Measurements from ENCODE around the gene FOXI3.

FOXI3 gene

DNA sequence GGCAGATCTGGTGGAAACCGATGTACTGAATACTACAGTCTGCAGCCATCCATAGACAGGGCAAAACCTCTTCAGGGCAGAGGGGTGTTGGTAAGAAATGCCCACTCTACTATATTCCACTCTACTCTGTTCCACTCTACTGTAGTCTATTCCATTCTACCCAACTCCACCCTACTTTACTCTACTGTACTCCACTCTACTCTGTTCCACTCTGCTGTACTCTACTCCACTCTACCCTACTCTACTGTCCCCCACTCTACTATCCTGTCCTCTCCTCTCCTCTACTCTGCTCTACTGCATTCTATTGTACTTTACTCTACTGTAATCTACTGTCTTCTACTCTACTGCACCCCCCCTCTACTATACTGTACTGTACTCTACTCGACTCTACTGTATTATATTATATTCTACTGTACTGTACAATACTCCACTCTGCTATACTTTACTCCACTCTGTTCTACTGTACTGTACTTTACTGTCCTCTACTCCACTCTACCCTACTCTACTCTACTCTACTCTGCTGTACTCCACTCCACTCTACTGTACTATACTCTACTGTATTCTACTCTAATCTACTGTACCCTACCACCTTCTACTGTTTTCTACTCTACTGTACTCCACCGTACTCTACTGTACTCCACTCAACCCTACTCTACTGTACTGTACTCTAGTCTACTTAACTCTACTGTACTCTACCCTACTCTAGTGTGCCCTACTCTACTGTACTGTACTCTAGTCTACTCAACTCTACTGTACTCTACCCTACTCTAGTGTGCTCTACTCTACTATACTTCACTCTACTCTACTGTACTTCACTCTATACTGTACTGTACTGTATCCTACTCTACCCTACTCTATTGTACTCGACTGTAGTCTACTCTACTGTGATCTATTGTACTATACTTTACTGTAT lies 17.0 kb upstream of the FOXI3 start:
- no peak overlapping the region for H3K9ac ChIP-seq (ENCODE audit: low read length in 5 of 5)
- H3K4me3 ChIP-seq (ENCODE audit: low read depth in 1 of 5, low read length in 5 of 5) = no peak overlapping the region
- no peaks in the 10 kb centered on the region for H3K36me3 ChIP-seq (ENCODE audit: control insufficient read depth in 5 of 5, insufficient read depth in 5 of 5, low read length in 5 of 5)
- H3K27me3 ChIP-seq (ENCODE audit: control insufficient read depth in 5 of 5, insufficient read depth in 4 of 5, low read length in 5 of 5) = peaks cover 0 to 5% (median 4%) of the 10 kb centered on the region in 5 donors
- H3K27ac ChIP-seq (ENCODE audit: low read depth, low read length) = no peak overlapping the region
- H3K9me3 ChIP-seq (ENCODE audit: control insufficient read depth in 5 of 5, low read length in 5 of 5) = peaks cover 0 to 2% (median 0%) of the 10 kb centered on the region in 5 donors
- no peaks in the 10 kb centered on the region for H3K4me1 ChIP-seq (ENCODE audit: control insufficient read depth in 5 of 5, insufficient read depth in 5 of 5, low read length in 5 of 5)

DNA sequence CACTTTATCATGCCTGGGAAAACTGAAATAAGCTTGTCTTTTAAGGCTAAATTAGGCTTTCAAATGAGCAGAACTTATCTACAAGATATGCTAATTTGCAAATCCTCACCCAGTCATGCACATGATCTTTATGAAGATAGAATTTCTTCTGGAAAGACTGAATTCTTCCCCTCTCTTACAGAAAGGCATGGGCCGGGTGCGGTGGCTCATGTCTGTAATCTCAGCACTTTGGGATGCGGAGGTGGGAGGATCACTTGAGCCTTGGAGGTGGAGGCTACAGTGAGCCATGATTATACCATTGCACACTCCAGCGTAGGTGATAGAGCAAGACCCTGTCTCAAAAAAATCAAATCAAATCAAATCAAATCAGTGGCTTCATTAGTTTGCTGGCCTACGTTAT lies 11.7 kb upstream of the FOXI3 start:
- Histone ChIP-seq H3K27me3 (ENCODE audit: control insufficient read depth in 5 of 5, insufficient read depth in 4 of 5, low read length in 5 of 5) (peaks cover 0 to 6% (median 2%) of the 10 kb centered on the region in 5 donors), H3K27ac (ENCODE audit: low read depth, low read length) (no peak overlapping the region), H3K4me1 (ENCODE audit: control insufficient read depth in 5 of 5, insufficient read depth in 5 of 5, low read length in 5 of 5) (no peaks in the 10 kb centered on the region), H3K4me3 (ENCODE audit: low read depth in 1 of 5, low read length in 5 of 5) (no peak overlapping the region), H3K36me3 (ENCODE audit: control insufficient read depth in 5 of 5, insufficient read depth in 5 of 5, low read length in 5 of 5) (no peaks in the 10 kb centered on the region), H3K9me3 (ENCODE audit: control insufficient read depth in 5 of 5, low read length in 5 of 5) (peaks cover 0 to 2% (median 0%) of the 10 kb centered on the region in 5 donors), H3K9ac (ENCODE audit: low read length in 5 of 5) (no peak overlapping the region)

DNA sequence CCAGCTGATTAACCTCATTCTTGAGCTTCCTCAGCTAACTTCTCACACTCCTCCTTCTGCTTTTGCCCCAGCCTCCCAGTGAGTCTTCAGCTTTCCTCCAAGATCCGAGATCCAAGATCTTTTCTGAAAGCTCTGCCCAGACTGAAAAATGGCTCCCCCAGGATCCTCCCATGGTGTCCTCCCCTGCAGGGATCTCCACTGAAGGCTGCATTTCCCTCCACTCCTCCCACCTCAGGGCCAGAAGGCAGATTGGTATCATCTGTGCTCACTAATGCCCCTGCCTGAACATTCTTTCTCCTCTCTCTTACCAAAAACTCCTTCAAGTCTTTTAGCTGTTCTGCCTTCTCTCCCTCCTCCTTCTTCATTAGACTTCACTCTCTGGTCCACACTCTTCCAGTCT lies 6.1 kb upstream of the FOXI3 start:
- Histone ChIP-seq H3K27ac (ENCODE audit: low read depth, low read length) (no peak overlapping the region), H3K4me3 (ENCODE audit: low read depth in 1 of 5, low read length in 5 of 5) (no peak overlapping the region), H3K9me3 (ENCODE audit: control insufficient read depth in 5 of 5, low read length in 5 of 5) (no peaks in the 10 kb centered on the region), H3K36me3 (ENCODE audit: control insufficient read depth in 5 of 5, insufficient read depth in 5 of 5, low read length in 5 of 5) (no peaks in the 10 kb centered on the region), H3K27me3 (ENCODE audit: control insufficient read depth in 5 of 5, insufficient read depth in 4 of 5, low read length in 5 of 5) (peaks cover 6 to 23% (median 13%) of the 10 kb centered on the region in 5 donors), H3K9ac (ENCODE audit: low read length in 5 of 5) (no peak overlapping the region), H3K4me1 (ENCODE audit: control insufficient read depth in 5 of 5, insufficient read depth in 5 of 5, low read length in 5 of 5) (no peaks in the 10 kb centered on the region)

DNA sequence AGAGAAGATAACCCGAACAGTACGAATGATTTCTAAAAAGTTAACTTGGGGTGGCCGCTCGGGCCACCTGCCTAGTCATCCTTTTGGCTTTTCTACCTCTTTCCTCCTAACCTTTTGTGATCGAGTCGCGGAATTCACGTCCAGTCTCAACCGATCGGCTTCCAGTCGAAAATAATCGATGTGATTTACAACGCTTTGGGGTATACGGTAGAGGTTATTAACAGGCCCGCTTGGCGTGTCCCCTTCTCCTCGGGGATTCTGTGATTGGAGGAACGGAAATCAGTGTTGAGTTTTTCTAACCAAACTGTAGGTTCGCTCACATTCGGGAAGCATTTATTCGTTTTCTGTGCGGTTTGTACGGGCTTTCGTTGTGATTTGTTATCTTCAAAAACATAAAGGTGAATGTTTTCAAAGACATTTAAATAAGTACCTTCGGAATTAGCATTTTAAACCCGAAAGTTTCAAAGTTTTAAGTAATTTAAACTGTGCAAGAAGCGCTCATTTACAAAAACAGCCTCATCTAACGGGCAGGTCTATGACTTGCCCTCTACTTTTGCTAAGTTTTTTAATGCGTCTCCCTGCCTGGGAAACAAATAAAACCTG lies 588 bp upstream of the FOXI3 start:
- no peak overlapping the region for H3K27ac ChIP-seq (ENCODE audit: low read depth, low read length)
- H3K27me3 ChIP-seq (ENCODE audit: control insufficient read depth in 5 of 5, insufficient read depth in 4 of 5, low read length in 5 of 5) = peaks cover 29 to 54% (median 35%) of the 10 kb centered on the region in 5 donors

DNA sequence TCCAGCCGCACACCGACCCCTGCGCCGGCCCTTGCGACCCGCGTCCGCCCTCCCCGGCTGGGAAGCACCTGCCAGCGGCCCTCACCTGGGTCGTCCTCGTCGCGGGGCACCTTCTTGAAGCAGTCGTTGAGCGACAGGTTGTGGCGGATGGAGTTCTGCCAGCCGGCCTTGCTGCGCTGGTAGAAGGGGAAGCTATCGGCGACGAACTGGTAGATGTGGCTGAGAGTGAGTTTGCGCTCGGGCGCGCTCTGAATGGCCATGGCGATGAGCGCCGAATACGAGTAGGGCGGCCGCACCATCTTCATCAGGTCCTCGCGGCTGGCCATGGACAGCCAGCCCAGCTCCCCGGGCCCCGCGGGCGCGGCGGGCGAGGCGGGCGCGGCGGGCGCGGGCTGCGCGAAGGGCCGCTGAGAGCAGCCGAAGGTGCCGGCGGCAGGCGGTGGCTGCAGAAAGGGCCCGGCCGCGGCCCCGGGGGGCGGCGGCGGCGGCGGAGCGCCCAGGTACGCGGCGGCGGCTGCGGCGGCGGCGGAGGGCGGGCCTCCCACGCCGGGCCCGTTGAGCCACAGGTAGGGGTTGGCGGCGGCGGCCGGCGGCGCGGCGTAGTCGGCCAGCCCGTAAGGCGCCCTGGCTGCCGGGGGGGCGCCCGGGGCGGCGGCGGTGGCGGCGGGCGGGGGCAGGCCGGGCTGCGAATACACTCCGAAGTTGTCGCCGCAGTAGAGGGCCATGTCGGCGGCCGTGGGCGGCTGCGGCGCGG lies 505 bp downstream of the FOXI3 start:
- Histone ChIP-seq H3K9ac (ENCODE audit: low read length in 5 of 5) (no peak overlapping the region), H3K4me1 (ENCODE audit: control insufficient read depth in 5 of 5, insufficient read depth in 5 of 5, low read length in 5 of 5) (peaks cover 0 to 11% (median 4%) of the 10 kb centered on the region in 5 donors), H3K36me3 (ENCODE audit: control insufficient read depth in 5 of 5, insufficient read depth in 5 of 5, low read length in 5 of 5) (no peaks in the 10 kb centered on the region), H3K27me3 (ENCODE audit: control insufficient read depth in 5 of 5, insufficient read depth in 4 of 5, low read length in 5 of 5) (peaks cover 32 to 61% (median 39%) of the 10 kb centered on the region in 5 donors), H3K4me3 (ENCODE audit: low read depth in 1 of 5, low read length in 5 of 5) (peak overlapping the region in 1 of 5 donors; percentile 44), H3K27ac (ENCODE audit: low read depth, low read length) (no peak overlapping the region), H3K9me3 (ENCODE audit: control insufficient read depth in 5 of 5, low read length in 5 of 5) (peaks cover 0 to 2% (median 0%) of the 10 kb centered on the region in 5 donors)

More for the DNA sequence above, 588 bp upstream of the FOXI3 start:
- peaks cover 0 to 11% (median 4%) of the 10 kb centered on the region in 5 donors for H3K4me1 ChIP-seq (ENCODE audit: control insufficient read depth in 5 of 5, insufficient read depth in 5 of 5, low read length in 5 of 5)
- H3K9ac ChIP-seq (ENCODE audit: low read length in 5 of 5) = no peak overlapping the region
- no peak overlapping the region for H3K4me3 ChIP-seq (ENCODE audit: low read depth in 1 of 5, low read length in 5 of 5)
- H3K9me3 ChIP-seq (ENCODE audit: control insufficient read depth in 5 of 5, low read length in 5 of 5) = peaks cover 0 to 2% (median 0%) of the 10 kb centered on the region in 5 donors
- no peaks in the 10 kb centered on the region for H3K36me3 ChIP-seq (ENCODE audit: control insufficient read depth in 5 of 5, insufficient read depth in 5 of 5, low read length in 5 of 5)

DNA sequence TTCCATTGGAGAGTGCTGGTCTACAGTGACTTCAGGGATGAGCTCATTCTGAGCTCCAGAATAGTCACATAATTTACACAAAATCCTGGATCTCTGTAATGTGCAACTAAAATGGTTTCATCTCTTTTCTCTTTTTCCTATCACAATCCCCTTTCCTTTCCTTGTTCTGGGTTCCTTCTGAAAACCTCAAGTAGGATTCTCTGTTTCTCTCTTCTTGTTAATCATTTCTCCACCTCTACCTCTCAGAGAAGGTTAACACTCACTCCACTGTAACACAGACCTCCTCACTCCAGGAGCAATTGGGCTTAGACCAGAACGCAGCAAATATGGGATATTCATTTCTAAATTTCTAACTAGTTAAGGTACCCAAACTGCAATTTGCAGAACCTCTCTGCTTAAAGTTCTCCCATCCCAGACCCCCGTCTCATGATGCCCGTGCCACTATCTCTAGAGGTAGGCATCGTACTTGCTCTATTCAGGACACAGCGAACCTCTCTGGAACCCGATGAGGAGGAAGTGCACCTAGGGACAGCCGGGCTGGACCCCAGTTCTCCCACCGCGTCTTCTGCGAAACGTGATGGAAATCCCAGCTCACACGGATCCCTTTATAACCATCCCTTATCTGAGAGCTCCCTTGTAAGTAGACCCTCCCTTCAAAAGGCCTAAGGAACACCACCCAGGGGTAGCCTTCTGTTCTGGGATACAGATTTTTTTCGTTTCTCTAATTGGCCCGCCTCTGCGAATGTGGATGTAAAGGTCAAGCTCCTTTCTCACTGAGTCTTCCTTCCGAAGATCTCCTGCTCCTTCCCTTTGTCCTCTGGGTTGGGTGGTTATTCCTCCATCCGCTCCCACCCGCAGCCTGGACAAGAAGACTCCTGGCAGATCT lies 1.3 kb downstream of the FOXI3 start:
- H3K9ac ChIP-seq (ENCODE audit: low read length in 5 of 5) = no peak overlapping the region
- H3K36me3 ChIP-seq (ENCODE audit: control insufficient read depth in 5 of 5, insufficient read depth in 5 of 5, low read length in 5 of 5) = no peaks in the 10 kb centered on the region
- peaks cover 0 to 2% (median 0%) of the 10 kb centered on the region in 5 donors for H3K9me3 ChIP-seq (ENCODE audit: control insufficient read depth in 5 of 5, low read length in 5 of 5)
- no peak overlapping the region for H3K27ac ChIP-seq (ENCODE audit: low read depth, low read length)
- peaks cover 0 to 11% (median 4%) of the 10 kb centered on the region in 5 donors for H3K4me1 ChIP-seq (ENCODE audit: control insufficient read depth in 5 of 5, insufficient read depth in 5 of 5, low read length in 5 of 5)
- H3K4me3 ChIP-seq (ENCODE audit: low read depth in 1 of 5, low read length in 5 of 5) = no peak overlapping the region
- peaks cover 36 to 64% (median 39%) of the 10 kb centered on the region in 5 donors for H3K27me3 ChIP-seq (ENCODE audit: control insufficient read depth in 5 of 5, insufficient read depth in 4 of 5, low read length in 5 of 5)

DNA sequence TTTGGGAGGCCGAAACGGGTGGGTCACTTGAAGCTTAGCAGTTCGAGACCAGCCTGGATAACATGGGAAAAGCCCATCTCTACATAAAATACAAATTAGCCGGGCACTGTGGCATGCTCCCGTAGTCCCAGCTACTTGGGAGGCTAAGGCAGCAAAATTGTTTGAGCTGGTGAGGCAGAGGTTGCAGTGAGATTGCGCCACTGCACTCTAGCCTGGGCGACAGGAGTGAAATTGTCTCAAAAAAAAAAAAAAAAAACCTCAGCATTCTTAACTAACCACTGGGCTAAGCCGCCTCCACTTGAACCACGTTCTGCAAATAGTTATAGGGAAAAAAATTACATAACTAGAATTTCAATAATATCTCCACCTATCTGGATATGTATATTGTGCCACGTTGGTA lies 2.3 kb downstream of the FOXI3 start:
- H3K27me3 ChIP-seq (ENCODE audit: control insufficient read depth in 5 of 5, insufficient read depth in 4 of 5, low read length in 5 of 5) = peaks cover 34 to 68% (median 39%) of the 10 kb centered on the region in 5 donors
- H3K4me1 ChIP-seq (ENCODE audit: control insufficient read depth in 5 of 5, insufficient read depth in 5 of 5, low read length in 5 of 5) = peaks cover 0 to 11% (median 4%) of the 10 kb centered on the region in 5 donors
- peaks cover 0 to 2% (median 0%) of the 10 kb centered on the region in 5 donors for H3K9me3 ChIP-seq (ENCODE audit: control insufficient read depth in 5 of 5, low read length in 5 of 5)
- no peak overlapping the region for H3K9ac ChIP-seq (ENCODE audit: low read length in 5 of 5)
- H3K4me3 ChIP-seq (ENCODE audit: low read depth in 1 of 5, low read length in 5 of 5) = no peak overlapping the region
- no peaks in the 10 kb centered on the region for H3K36me3 ChIP-seq (ENCODE audit: control insufficient read depth in 5 of 5, insufficient read depth in 5 of 5, low read length in 5 of 5)
- no peak overlapping the region for H3K27ac ChIP-seq (ENCODE audit: low read depth, low read length)

DNA sequence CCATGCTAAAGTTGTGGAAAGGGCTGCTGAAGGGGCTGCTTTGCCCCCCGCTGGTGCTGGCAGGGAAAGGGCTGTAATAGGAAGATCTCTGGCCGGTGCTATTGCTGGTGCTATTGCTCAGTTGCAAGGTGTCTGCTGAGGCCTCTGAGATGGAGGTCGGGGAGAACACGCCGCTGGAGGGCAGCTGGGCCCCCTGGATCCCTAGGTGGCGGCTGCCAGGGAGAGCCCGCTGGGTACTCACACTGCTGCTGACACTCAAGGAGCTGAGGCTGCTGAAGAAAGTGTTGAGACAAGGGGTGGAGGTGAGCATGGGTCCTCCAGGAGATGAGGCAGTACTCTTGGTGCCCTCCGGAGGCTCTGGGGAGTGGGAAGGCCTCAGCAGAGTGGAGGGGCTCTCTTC lies 4.2 kb downstream of the FOXI3 start:
- Histone ChIP-seq H3K27ac (ENCODE audit: low read depth, low read length) (no peak overlapping the region), H3K4me3 (ENCODE audit: low read depth in 1 of 5, low read length in 5 of 5) (no peak overlapping the region), H3K9ac (ENCODE audit: low read length in 5 of 5) (no peak overlapping the region), H3K4me1 (ENCODE audit: control insufficient read depth in 5 of 5, insufficient read depth in 5 of 5, low read length in 5 of 5) (peaks cover 0 to 11% (median 4%) of the 10 kb centered on the region in 5 donors), H3K9me3 (ENCODE audit: control insufficient read depth in 5 of 5, low read length in 5 of 5) (peaks cover 0 to 2% (median 0%) of the 10 kb centered on the region in 5 donors), H3K27me3 (ENCODE audit: control insufficient read depth in 5 of 5, insufficient read depth in 4 of 5, low read length in 5 of 5) (peaks cover 27 to 56% (median 34%) of the 10 kb centered on the region in 5 donors), H3K36me3 (ENCODE audit: control insufficient read depth in 5 of 5, insufficient read depth in 5 of 5, low read length in 5 of 5) (no peaks in the 10 kb centered on the region)

DNA sequence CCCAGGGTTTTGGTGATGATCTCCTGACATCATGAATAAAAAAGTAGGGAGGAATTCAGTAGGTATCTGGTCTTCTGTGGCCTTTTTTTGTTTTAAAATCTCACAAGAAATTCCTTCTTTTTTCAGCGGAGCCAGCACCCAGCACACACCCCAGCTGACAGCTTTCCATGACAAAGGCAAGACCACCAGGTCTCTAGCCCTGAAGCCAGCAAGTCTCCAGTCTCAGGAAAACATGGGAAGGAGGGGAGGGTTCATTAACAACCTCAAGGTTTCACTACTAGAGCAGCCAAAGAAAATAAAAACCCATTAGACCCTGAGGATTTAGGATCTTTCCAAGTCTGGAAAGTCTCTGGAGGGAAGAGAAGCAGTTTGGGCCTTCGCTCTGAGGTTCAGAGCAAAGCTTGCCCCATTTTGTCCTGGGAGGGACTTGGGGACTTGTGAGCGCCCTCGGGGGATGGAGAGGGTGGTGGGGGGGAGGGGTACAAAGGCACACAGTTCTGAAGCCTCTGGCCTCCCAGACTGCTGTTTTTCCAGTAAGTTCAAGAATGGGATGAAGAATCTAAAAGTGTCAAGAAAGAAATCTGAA lies 9.0 kb downstream of the FOXI3 start:
- no peaks in the 10 kb centered on the region for H3K36me3 ChIP-seq (ENCODE audit: control insufficient read depth in 5 of 5, insufficient read depth in 5 of 5, low read length in 5 of 5)
- no peak overlapping the region for H3K27ac ChIP-seq (ENCODE audit: low read depth, low read length)
- no peaks in the 10 kb centered on the region for H3K9me3 ChIP-seq (ENCODE audit: control insufficient read depth in 5 of 5, low read length in 5 of 5)
- H3K4me1 ChIP-seq (ENCODE audit: control insufficient read depth in 5 of 5, insufficient read depth in 5 of 5, low read length in 5 of 5) = no peaks in the 10 kb centered on the region
- H3K9ac ChIP-seq (ENCODE audit: low read length in 5 of 5) = no peak overlapping the region
- H3K27me3 ChIP-seq (ENCODE audit: control insufficient read depth in 5 of 5, insufficient read depth in 4 of 5, low read length in 5 of 5) = peaks cover 9 to 38% (median 13%) of the 10 kb centered on the region in 5 donors
- H3K4me3 ChIP-seq (ENCODE audit: low read depth in 1 of 5, low read length in 5 of 5) = no peak overlapping the region

Measured in subcutaneous abdominal adipose tissue (tissue), 5 donors.